A549 (cell line): ENCODE data around the gene UGT1A5.

ENCODE experiments used
- CBX2 ChIP-seq: fragments of 200-600 bp; sonication (generic); IDR thresholded peaks from 2 replicates; pipeline ENCODE4 v1.6.1; 2016; ENCODE audit warnings: low read depth, mild to moderate bottlenecking, borderline replicate concordance
- CHD2 ChIP-seq: fragments of 150-350 bp; IDR thresholded peaks from 2 replicates; pipeline ENCODE4 v1.6.1; 2014; ENCODE audit warnings: low read length; ENCODE audit not compliant: partially characterized antibody
- CHD4 ChIP-seq: fragments of 200-600 bp; sonication (generic); IDR thresholded peaks from 2 replicates; pipeline ENCODE4 v1.6.1; 2016; ENCODE audit warnings: antibody characterized with exemption, mild to moderate bottlenecking, borderline replicate concordance
- CTCF ChIP-seq: fragments of >200 bp; sonication (Bioruptor Twin); formaldehyde crosslinking; IDR thresholded peaks from 3 replicates; pipeline ENCODE4 v1.5.1; 2016
- ESRRA ChIP-seq: fragments of 150-350 bp; IDR thresholded peaks from 2 replicates; pipeline ENCODE4 v1.6.1; 2014; ENCODE audit warnings: mild to moderate bottlenecking, low read length, borderline replicate concordance
- HDAC2 ChIP-seq: fragments of 200-600 bp; sonication (generic); IDR thresholded peaks from 2 replicates; pipeline ENCODE4 v1.6.1; 2016
- TF ChIP-seq, protein P1 (sequence below): fragments of 250-450 bp; sonication (Bioruptor Pico); IDR thresholded peaks from 2 replicates; pipeline ENCODE4 v1.5.0; 2021; ENCODE audit warnings: mild to moderate bottlenecking, moderate library complexity, borderline replicate concordance

DNA sequence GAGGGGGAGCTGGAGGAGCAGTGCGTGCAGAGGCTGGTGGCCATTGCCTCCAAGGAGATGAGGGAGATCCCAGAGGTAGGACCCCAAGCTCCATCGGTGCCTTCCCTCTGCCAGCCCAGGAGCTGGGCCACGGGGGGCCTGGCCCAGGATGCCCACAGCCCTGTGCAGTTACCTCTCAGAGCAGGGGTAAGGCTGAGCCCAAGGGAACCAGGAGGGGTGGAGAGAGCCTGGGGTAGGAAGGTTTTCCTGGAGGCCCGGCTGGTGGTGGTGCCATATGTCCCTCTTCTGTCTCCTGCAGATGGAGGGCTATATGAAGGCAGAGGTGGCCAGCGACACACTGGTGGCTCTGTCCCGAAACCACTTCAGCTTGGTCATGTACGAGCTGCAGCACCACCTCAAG, 76.8 kb downstream of the UGT1A5 start:
- TF ChIP-seq CTCF, result no peak
- no peak for TF ChIP-seq CHD4
- TF ChIP-seq, protein P1, sequence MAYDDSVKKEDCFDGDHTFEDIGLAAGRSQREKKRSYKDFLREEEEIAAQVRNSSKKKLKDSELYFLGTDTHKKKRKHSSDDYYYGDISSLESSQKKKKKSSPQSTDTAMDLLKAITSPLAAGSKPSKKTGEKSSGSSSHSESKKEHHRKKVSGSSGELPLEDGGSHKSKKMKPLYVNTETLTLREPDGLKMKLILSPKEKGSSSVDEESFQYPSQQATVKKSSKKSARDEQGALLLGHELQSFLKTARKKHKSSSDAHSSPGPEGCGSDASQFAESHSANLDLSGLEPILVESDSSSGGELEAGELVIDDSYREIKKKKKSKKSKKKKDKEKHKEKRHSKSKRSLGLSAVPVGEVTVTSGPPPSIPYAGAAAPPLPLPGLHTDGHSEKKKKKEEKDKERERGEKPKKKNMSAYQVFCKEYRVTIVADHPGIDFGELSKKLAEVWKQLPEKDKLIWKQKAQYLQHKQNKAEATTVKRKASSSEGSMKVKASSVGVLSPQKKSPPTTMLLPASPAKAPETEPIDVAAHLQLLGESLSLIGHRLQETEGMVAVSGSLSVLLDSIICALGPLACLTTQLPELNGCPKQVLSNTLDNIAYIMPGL (CRISPR knock-in tag), result no peak
- no peak for TF ChIP-seq ESRRA
- TF ChIP-seq CBX2, result no peak
- TF ChIP-seq HDAC2, result no peak
- TF ChIP-seq CHD2, result no peak
